HG03064 (cell line): ENCODE results near the gene TUBA4B.

Experiments used
- ATAC-seq: cut with Tn5 transposase; IDR thresholded peaks from one replicate; pipeline ENCODE4 v1.9.1; 2021; ENCODE audit warnings: low read depth; ENCODE audit not compliant: unreplicated experiment

TUBA4B gene

GRCh38 chr2:219289537-219290361 is 36.7 kb downstream of the TUBA4B start:
- no peak for ATAC-seq

- no peak for ATAC-seq
Observed at GRCh38 chr2:219290381-219291171, 37.5 kb downstream of the TUBA4B start.

GRCh38 chr2:219291394-219291793 is 38.4 kb downstream of the TUBA4B start:
- ATAC-seq = no peak

- no peak for ATAC-seq
Observed at GRCh38 chr2:219291910-219292490, 39.0 kb downstream of the TUBA4B start.

- ATAC-seq = no peak
Observed at GRCh38 chr2:219292616-219293015, 39.6 kb downstream of the TUBA4B start.

- ATAC-seq = no peak
Observed at GRCh38 chr2:219293736-219294231, 40.7 kb downstream of the TUBA4B start.

- ATAC-seq = peak; percentile 89
Observed at GRCh38 chr2:219294356-219295351, 41.6 kb downstream of the TUBA4B start.

GRCh38 chr2:219296142-219296541 is 43.1 kb downstream of the TUBA4B start:
- no peak for ATAC-seq

- ATAC-seq = no peak
Observed at GRCh38 chr2:219296631-219297391, 43.8 kb downstream of the TUBA4B start.

GRCh38 chr2:219297766-219298456 is 44.9 kb downstream of the TUBA4B start:
- no peak for ATAC-seq

- no peak for ATAC-seq
Observed at GRCh38 chr2:219298759-219299371, 45.8 kb downstream of the TUBA4B start.

- ATAC-seq = no peak
Observed at GRCh38 chr2:219299372-219299760, 46.3 kb downstream of the TUBA4B start.

- ATAC-seq = no peak
Observed at GRCh38 chr2:219300022-219300421, 47.0 kb downstream of the TUBA4B start.

- no peak for ATAC-seq
Observed at GRCh38 chr2:219302412-219302968, 49.4 kb downstream of the TUBA4B start.

- no peak for ATAC-seq
Observed at GRCh38 chr2:219304223-219304622, 51.2 kb downstream of the TUBA4B start.

GRCh38 chr2:219306047-219306446 is 53.0 kb downstream of the TUBA4B start:
- no peak for ATAC-seq

- no peak for ATAC-seq
Observed at GRCh38 chr2:219308142-219309101, 55.4 kb downstream of the TUBA4B start.
